Loucy (cell line): ENCODE results near the gene TNFRSF8.

Experiments used
- H2AFZ ChIP-seq: fragments of 200-600 bp; sonication (generic); 2 replicates; pipeline ENCODE4 v1.6.0; 2016; ENCODE audit warnings: antibody characterized with exemption, mild to moderate bottlenecking, low read length, moderate library complexity
- H3F3A ChIP-seq: fragments of 200-600 bp; 2 replicates; pipeline ENCODE4 v1.6.0; 2016; ENCODE audit warnings: antibody characterized with exemption, low read depth, mild to moderate bottlenecking
- H3K27me3 ChIP-seq: fragments of 200-600 bp; sonication (generic); 2 replicates; pipeline ENCODE4 v1.6.1; 2014; ENCODE audit warnings: low read length, mild to moderate bottlenecking; ENCODE audit not compliant: insufficient read depth, poor library complexity, severe bottlenecking
- H3K36me3 ChIP-seq: fragments of 200-600 bp; sonication (generic); 2 replicates; pipeline ENCODE4 v1.6.1; 2016; ENCODE audit warnings: low read length; ENCODE audit not compliant: insufficient read depth
- H3K4me1 ChIP-seq: fragments of 200-600 bp; sonication (generic); 2 replicates; pipeline ENCODE4 v1.5.1; 2014; ENCODE audit warnings: low read length, mild to moderate bottlenecking; ENCODE audit not compliant: insufficient read depth, poor library complexity, severe bottlenecking
- H3K4me2 ChIP-seq: fragments of 200-600 bp; sonication (generic); 2 replicates; pipeline ENCODE4 v1.6.0; 2014; ENCODE audit warnings: antibody characterized with exemption, low read length, low read depth, mild to moderate bottlenecking; ENCODE audit not compliant: poor library complexity, severe bottlenecking
- H3K4me3 ChIP-seq: fragments of 200-600 bp; sonication (generic); 2 replicates; pipeline ENCODE4 v1.5.1; 2014; ENCODE audit warnings: low read length, mild to moderate bottlenecking, mixed read lengths; ENCODE audit not compliant: poor library complexity, severe bottlenecking
- H3K79me2 ChIP-seq: fragments of 200-600 bp; sonication (generic); 2 replicates; pipeline ENCODE4 v1.6.1; 2014; ENCODE audit warnings: low read length; ENCODE audit not compliant: insufficient read depth
- H3K9ac ChIP-seq: fragments of 200-600 bp; sonication (generic); 2 replicates; pipeline ENCODE4 v1.6.0; 2014; ENCODE audit warnings: mild to moderate bottlenecking, low read depth, low read length, moderate library complexity; ENCODE audit not compliant: poor library complexity, severe bottlenecking
- H3K9me2 ChIP-seq: fragments of 200-600 bp; sonication (generic); replicated peaks from 2 replicates; pipeline ENCODE4 v1.6.1; 2016; ENCODE audit warnings: low read depth, low read length, mixed read lengths
- H3K9me3 ChIP-seq: fragments of 200-600 bp; sonication (generic); 2 replicates; pipeline ENCODE4 v1.6.1; 2014; ENCODE audit warnings: mild to moderate bottlenecking, antibody characterized with exemption, low read length, low read depth; ENCODE audit not compliant: insufficient read depth
- H4K20me1 ChIP-seq: fragments of 200-600 bp; sonication (generic); 2 replicates; pipeline ENCODE4 v1.6.0; 2014; ENCODE audit warnings: antibody characterized with exemption, low read length, mild to moderate bottlenecking; ENCODE audit not compliant: insufficient read depth, poor library complexity, severe bottlenecking
- EZH2phosphoT487 ChIP-seq: fragments of 200-600 bp; IDR thresholded peaks from 2 replicates; pipeline ENCODE4 v1.6.1; 2018; ENCODE audit warnings: antibody characterized with exemption, mild to moderate bottlenecking, moderate library complexity, borderline replicate concordance
- TF ChIP-seq, protein P1 (sequence below): fragments of 200-600 bp; sonication (generic); conservative IDR thresholded peaks from 2 replicates; pipeline ENCODE4 v1.5.1; 2014; ENCODE audit warnings: mild to moderate bottlenecking, antibody characterized with exemption, low read length

TNFRSF8 gene

DNA sequence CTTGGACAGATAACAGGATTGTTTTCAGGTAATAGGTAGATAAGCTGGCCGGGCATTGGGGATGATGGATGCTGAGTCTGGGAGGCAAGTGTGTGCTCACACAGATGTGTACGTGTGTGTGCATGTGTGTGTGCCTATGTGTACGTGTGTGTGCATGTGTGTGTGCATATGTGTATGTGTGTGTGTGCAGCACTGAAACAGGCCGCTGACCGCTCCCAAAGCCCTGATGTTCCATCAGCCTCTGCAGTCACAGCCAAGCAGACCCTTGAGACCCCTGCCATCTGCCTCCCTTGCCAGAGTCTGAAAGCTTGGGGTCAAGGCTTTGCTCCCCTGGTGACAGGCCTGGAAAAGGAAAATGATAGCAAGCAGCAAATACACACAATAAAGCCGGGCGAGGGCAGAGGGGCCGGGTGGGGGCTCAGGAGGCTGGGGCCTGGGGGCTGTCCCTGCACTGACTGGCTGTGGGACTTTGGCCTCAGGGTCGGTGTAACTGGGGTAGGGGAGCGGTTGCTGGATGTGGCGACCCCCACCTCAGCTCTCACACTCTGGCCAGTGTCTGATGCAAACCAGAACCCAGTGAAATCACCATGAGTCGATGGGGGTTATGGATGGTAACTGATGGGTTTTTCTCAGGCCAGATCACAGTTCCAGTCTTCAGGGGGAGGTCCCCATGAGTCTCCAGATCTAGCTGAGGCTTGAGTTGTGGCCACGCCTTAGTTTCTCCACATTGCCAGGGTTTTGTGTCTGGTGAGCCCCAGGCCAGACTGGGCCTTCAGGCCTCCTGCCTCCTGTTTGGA is 9.2 kb upstream of the TNFRSF8 start:
- H3F3A ChIP-seq, result no peaks in the 10 kb centered on the region
- no peak overlapping the region for H3K4me2 ChIP-seq
- no peaks in the 10 kb centered on the region for H4K20me1 ChIP-seq
- H3K4me1 ChIP-seq, result peaks cover 11% of the 10 kb centered on the region
- H3K9ac ChIP-seq, result no peak overlapping the region
- H3K9me2 ChIP-seq, result no peaks in the 10 kb centered on the region
- no peaks in the 10 kb centered on the region for H3K9me3 ChIP-seq
- H3K36me3 ChIP-seq, result no peaks in the 10 kb centered on the region
- H3K79me2 ChIP-seq, result no peaks in the 10 kb centered on the region
- no peak overlapping the region for H3K4me3 ChIP-seq
- no peak for TF ChIP-seq EZH2phosphoT487
- TF ChIP-seq, protein P1, sequence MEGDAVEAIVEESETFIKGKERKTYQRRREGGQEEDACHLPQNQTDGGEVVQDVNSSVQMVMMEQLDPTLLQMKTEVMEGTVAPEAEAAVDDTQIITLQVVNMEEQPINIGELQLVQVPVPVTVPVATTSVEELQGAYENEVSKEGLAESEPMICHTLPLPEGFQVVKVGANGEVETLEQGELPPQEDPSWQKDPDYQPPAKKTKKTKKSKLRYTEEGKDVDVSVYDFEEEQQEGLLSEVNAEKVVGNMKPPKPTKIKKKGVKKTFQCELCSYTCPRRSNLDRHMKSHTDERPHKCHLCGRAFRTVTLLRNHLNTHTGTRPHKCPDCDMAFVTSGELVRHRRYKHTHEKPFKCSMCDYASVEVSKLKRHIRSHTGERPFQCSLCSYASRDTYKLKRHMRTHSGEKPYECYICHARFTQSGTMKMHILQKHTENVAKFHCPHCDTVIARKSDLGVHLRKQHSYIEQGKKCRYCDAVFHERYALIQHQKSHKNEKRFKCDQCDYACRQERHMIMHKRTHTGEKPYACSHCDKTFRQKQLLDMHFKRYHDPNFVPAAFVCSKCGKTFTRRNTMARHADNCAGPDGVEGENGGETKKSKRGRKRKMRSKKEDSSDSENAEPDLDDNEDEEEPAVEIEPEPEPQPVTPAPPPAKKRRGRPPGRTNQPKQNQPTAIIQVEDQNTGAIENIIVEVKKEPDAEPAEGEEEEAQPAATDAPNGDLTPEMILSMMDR, result no peak
- no peaks in the 10 kb centered on the region for H3K27me3 ChIP-seq
- no peak overlapping the region for H2AFZ ChIP-seq

DNA sequence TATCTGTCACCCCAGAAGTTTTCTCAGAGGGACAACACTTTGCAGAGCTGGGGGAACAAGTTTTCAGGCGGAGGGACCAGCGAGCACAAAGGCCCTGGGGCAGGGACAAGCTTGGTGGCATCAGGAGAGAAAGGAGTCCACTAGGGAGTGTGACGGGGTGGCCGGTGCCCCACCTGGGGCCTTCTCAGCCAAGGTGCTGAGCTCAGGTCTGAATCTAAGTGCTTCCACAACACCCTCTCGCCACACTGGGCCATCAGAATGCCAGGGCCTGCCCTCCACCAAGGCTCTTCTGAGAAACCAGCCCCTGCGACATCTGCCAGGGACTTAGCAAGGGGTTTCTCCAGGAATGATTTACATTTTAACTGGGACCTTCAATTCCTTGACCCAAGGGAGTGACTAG is 7.8 kb upstream of the TNFRSF8 start:
- H3K79me2 ChIP-seq, result no peaks in the 10 kb centered on the region
- no peaks in the 10 kb centered on the region for H3K9me3 ChIP-seq
- TF ChIP-seq EZH2phosphoT487, result no peak
- H3K4me3 ChIP-seq, result no peak overlapping the region
- no peaks in the 10 kb centered on the region for H3F3A ChIP-seq
- H4K20me1 ChIP-seq, result no peaks in the 10 kb centered on the region
- no peak overlapping the region for H3K4me2 ChIP-seq
- no peaks in the 10 kb centered on the region for H3K9me2 ChIP-seq
- no peaks in the 10 kb centered on the region for H3K36me3 ChIP-seq
- peaks cover 11% of the 10 kb centered on the region for H3K4me1 ChIP-seq
- H3K27me3 ChIP-seq, result no peaks in the 10 kb centered on the region
- H2AFZ ChIP-seq, result no peak overlapping the region
- H3K9ac ChIP-seq, result no peak overlapping the region

- H3K9me2 ChIP-seq, result no peaks in the 10 kb centered on the region
- H3K4me1 ChIP-seq, result peaks cover 11% of the 10 kb centered on the region
- H4K20me1 ChIP-seq, result no peaks in the 10 kb centered on the region
- no peak overlapping the region for H3K4me2 ChIP-seq
- no peak overlapping the region for H2AFZ ChIP-seq
- H3K79me2 ChIP-seq, result no peaks in the 10 kb centered on the region
- H3K9me3 ChIP-seq, result no peaks in the 10 kb centered on the region
- H3F3A ChIP-seq, result no peaks in the 10 kb centered on the region
- no peak for TF ChIP-seq EZH2phosphoT487
- TF ChIP-seq, protein P1, result no peak
- no peaks in the 10 kb centered on the region for H3K36me3 ChIP-seq
- no peak overlapping the region for H3K4me3 ChIP-seq
- H3K27me3 ChIP-seq, result no peaks in the 10 kb centered on the region
- H3K9ac ChIP-seq, result no peak overlapping the region
Measured at GRCh38 chr1:12056331-12056841, 6.7 kb upstream of the TNFRSF8 start.
